Parathyroid adenoma (tissue), 2 donors: Measurements from ENCODE around the gene CRHR2.

ENCODE experiments used
- H2AFZ ChIP-seq: fragments of 300-600 bp; sonication (generic); one replicate; pipeline ENCODE4 v1.7.0; 2017; ENCODE audit warnings: antibody characterized with exemption, mild to moderate bottlenecking
- H3K27ac ChIP-seq: fragments of 300-600 bp; sonication (generic); one replicate; pipeline ENCODE4 v1.7.0; 2017
- H3K27me3 ChIP-seq: fragments of 300-600 bp; sonication (generic); one replicate; pipeline ENCODE4 v1.7.0; 2017; ENCODE audit warnings: low read length; ENCODE audit not compliant: control insufficient read depth, insufficient read depth
- H3K36me3 ChIP-seq: fragments of 300-600 bp; sonication (generic); one replicate; pipeline ENCODE4 v1.7.0; 2017; ENCODE audit warnings: low read length; ENCODE audit not compliant: control insufficient read depth, insufficient read depth
- H3K4me1 ChIP-seq: fragments of 300-600 bp; sonication (generic); one replicate; pipeline ENCODE4 v1.7.0; 2017; ENCODE audit warnings: control low read depth
- H3K4me2 ChIP-seq: fragments of 300-600 bp; sonication (generic); one replicate; pipeline ENCODE4 v1.7.0; 2017; ENCODE audit warnings: low read length
- H3K4me3 ChIP-seq: fragments of 300-600 bp; sonication (generic); one replicate; pipeline ENCODE4 v1.7.0; 2017; ENCODE audit warnings: low read depth, low read length
- H3K79me2 ChIP-seq: fragments of 300-600 bp; sonication (generic); one replicate; pipeline ENCODE4 v1.7.0; 2017; ENCODE audit warnings: control low read depth
- H3K9ac ChIP-seq: fragments of 300-600 bp; sonication (generic); one replicate; pipeline ENCODE4 v1.7.0; 2017; ENCODE audit warnings: mild to moderate bottlenecking
- H3K9me3 ChIP-seq: fragments of 300-600 bp; sonication (generic); one replicate; pipeline ENCODE4 v1.7.0; 2017; ENCODE audit warnings: low read length; ENCODE audit not compliant: control insufficient read depth
- TF ChIP-seq, protein P1 (sequence below): fragments of 300-600 bp; sonication (generic); IDR thresholded peaks from one replicate; pipeline ENCODE4 v1.7.0; 2017; ENCODE audit warnings: antibody characterized with exemption, mild to moderate bottlenecking
- donor health status: primary hyperparathyroidism.

The CRHR2 gene

DNA sequence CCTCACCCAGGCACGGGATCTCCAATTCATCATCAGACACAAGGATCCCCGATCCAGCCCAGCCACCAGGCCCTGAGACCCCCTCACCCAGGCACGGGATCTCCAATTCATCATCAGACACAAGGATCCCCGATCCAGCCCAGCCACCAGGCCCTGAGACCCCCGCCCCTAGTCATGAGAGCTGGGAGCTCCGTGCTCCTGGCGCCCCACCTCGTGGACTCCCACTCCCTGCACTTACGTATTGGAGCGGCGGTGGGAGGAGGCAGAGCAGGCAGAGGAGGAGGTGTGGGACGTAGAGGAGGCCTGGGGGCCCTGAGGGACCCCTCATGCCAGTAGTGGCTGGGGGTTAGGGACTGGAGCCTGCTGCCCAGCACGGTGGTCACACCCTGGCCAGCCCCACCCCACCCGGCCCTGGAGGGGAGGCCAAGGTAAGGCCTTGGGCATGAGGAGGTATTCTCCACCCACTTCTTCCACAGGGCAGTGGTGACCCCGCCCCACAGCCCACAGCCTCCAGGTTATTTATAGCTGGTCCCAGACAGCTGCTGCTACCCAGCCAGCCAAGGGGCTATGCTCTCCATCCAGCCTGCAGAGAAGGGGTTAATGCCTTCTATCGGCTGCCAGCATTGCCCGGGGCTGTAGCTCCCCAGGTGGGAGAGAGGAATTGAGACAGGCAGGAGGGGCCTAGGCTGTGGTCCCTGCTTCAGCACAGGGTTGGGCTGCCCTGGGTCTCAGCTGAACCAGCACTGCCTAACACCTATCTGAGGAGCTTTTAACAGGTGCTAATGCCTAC is 17.6 kb upstream of the CRHR2 start:
- no peak overlapping the region for H3K4me2 ChIP-seq
- peaks cover 3% of the 10 kb centered on the region for H3K27me3 ChIP-seq
- no peaks in the 10 kb centered on the region for H3K4me1 ChIP-seq
- H2AFZ ChIP-seq, result no peak overlapping the region
- no peaks in the 10 kb centered on the region for H3K9me3 ChIP-seq
- H3K27ac ChIP-seq, result no peak overlapping the region
- H3K79me2 ChIP-seq, result no peaks in the 10 kb centered on the region
- H3K4me3 ChIP-seq, result no peak overlapping the region
- no peaks in the 10 kb centered on the region for H3K36me3 ChIP-seq
- H3K9ac ChIP-seq, result no peak overlapping the region
- TF ChIP-seq, protein P1, sequence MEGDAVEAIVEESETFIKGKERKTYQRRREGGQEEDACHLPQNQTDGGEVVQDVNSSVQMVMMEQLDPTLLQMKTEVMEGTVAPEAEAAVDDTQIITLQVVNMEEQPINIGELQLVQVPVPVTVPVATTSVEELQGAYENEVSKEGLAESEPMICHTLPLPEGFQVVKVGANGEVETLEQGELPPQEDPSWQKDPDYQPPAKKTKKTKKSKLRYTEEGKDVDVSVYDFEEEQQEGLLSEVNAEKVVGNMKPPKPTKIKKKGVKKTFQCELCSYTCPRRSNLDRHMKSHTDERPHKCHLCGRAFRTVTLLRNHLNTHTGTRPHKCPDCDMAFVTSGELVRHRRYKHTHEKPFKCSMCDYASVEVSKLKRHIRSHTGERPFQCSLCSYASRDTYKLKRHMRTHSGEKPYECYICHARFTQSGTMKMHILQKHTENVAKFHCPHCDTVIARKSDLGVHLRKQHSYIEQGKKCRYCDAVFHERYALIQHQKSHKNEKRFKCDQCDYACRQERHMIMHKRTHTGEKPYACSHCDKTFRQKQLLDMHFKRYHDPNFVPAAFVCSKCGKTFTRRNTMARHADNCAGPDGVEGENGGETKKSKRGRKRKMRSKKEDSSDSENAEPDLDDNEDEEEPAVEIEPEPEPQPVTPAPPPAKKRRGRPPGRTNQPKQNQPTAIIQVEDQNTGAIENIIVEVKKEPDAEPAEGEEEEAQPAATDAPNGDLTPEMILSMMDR, result no peak

DNA sequence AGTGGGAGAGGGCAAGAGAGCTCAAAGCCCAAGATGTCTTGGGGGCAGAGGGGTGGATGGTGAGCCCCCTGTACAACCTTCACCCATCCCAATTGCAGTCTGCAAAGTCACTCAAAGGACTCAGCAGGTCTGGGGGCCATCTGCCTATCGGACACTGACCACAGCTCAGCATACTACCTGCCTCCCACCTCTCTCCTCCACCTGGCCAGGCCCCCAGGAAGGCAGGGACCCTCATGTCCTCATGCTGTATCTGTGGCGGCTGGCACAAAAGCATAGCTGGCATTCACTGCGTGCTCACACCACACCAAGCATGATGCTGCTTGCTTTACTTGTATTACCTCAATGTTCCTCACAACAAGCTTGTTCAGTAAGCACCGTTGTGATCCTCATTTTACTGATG is 16.2 kb upstream of the CRHR2 start:
- Histone ChIP-seq H3K9ac (no peak overlapping the region), H3K4me2 (no peak overlapping the region), H3K36me3 (no peaks in the 10 kb centered on the region), H2AFZ (no peak overlapping the region), H3K27ac (no peak overlapping the region), H3K9me3 (no peaks in the 10 kb centered on the region), H3K4me1 (peaks cover 5% of the 10 kb centered on the region), H3K27me3 (peaks cover 3% of the 10 kb centered on the region), H3K79me2 (no peaks in the 10 kb centered on the region), H3K4me3 (no peak overlapping the region)
- TF ChIP-seq, protein P1, result no peak

DNA sequence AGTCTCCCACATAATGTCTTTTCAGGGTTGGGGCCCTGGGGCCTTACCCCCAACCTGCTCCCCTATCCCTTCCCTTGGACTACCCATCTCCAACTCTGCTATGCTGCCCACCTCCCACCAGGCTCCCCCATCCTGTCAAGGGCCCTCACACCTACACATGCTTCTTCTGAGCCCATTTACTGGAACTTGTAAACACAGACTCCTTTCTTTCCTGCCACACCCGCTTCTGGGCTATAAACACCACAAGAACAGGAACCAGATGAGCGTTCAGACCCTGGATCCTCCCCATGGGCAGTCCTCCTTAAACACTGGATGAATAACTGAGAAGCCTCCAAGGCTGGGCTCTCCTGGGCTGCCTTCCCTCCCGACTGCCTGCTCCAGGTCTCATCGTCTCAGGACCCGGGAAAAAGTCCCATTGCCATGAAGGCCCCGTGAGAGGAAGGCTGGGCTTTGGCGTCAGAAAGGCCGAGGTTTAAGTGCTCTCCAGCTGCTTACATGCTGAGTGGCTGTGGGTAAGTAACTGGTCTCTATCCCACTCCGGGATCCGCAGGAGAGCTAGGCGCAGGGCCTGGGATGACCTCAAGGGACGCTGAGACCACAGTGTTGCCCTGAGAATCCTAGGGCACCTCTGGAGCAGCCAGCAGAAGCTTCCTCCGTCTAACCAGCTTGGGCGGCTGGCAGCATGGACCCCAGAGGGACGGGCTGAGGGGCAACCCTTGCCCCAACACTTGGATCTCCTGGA is 15.6 kb upstream of the CRHR2 start:
- peaks cover 5% of the 10 kb centered on the region for H3K4me1 ChIP-seq
- H3K79me2 ChIP-seq, result no peaks in the 10 kb centered on the region
- TF ChIP-seq, protein P1, result no peak
- no peaks in the 10 kb centered on the region for H3K9me3 ChIP-seq
- H3K27ac ChIP-seq, result no peak overlapping the region
- H3K36me3 ChIP-seq, result no peaks in the 10 kb centered on the region
- H3K4me3 ChIP-seq, result no peak overlapping the region
- no peak overlapping the region for H3K9ac ChIP-seq
- peaks cover 3% of the 10 kb centered on the region for H3K27me3 ChIP-seq
- no peak overlapping the region for H3K4me2 ChIP-seq
- no peak overlapping the region for H2AFZ ChIP-seq

DNA sequence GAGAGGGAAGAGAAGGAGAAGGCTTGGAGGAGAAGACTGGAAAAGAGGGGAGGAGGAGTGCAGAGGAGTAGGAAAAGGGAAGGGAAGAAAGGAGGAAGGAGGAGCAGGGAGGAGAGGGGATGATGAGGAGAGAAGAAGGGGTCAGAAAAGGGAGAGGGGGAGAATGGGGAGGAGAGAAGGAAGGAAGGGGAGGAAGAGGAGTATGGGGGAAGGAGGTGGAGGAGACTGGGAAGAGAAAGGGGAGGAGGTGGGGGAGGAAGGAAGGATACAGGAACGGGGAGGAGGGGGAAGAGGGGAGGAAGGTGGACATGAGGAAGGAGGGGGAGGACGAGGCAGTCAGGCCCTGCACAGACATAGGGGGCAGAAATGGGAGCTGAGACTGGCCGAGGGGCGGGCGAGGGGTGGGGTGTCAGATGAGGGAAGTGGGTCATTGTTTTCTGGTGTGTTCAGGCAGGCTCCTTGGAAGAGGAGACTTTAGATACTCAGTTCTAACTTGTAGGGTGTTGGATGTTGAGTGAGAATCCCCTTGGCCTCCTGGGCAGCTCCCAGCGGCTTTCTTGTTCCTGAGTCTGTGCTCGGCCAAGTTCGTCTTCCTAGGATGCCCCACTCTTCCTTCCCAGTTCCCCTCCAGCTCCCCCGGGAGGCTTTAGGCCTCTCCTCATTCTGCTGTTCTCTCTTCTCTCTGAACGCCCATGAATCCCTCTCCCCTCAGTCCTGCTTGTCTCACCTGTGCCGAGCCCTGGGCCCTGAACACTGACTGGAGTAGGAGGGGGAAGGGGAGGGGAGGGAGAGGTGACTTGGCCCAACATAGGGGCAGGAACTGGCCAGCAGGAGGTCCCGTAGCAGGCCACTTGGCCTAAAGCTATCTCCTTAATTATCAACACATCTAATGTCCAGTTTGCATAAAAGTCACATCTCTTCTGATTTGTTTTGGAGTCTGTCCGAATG is 12.8 kb upstream of the CRHR2 start:
- H3K27ac ChIP-seq, result no peak overlapping the region

More for the DNA sequence above, 12.8 kb upstream of the CRHR2 start:
- H3K27me3 ChIP-seq, result peaks cover 3% of the 10 kb centered on the region
- no peaks in the 10 kb centered on the region for H3K79me2 ChIP-seq
- H3K9me3 ChIP-seq, result no peaks in the 10 kb centered on the region
- H3K4me2 ChIP-seq, result no peak overlapping the region
- H3K4me3 ChIP-seq, result no peak overlapping the region
- no peaks in the 10 kb centered on the region for H3K36me3 ChIP-seq
- peaks cover 5% of the 10 kb centered on the region for H3K4me1 ChIP-seq
- TF ChIP-seq, protein P1, result no peak
- H2AFZ ChIP-seq, result peak overlapping the region; percentile 50
- no peak overlapping the region for H3K9ac ChIP-seq
